ENCODE measurements around the gene ARID2. TPM values are rescaled to one million over a fixed set of nuclear protein-coding genes. Genes with fewer than 3 reads are reported as not detected.

ARID2 gene
- total and polyA plus RNA-seq, 8 donors, result 6.1 to 25.6 (median 13.8) TPM

GRCh38 chr12:45852508-45852907 lies 123.0 kb downstream of the ARID2 start:
- no peak for ATAC-seq
- Histone ChIP-seq H3K9me3 (no peaks in the 10 kb centered on the region), H3K27me3 (no peaks in the 10 kb centered on the region), H3K4me3 (no peak overlapping the region), H3K27ac (no peak overlapping the region), H3K4me1 (no peaks in the 10 kb centered on the region), H3K36me3 (peaks cover 0 to 22% (median 12%) of the 10 kb centered on the region in 3 donors)
- intact Hi-C loops (cut with DNase I), result no loop called here
- FAIRE-seq, result no peak
- TF ChIP-seq, protein P1, sequence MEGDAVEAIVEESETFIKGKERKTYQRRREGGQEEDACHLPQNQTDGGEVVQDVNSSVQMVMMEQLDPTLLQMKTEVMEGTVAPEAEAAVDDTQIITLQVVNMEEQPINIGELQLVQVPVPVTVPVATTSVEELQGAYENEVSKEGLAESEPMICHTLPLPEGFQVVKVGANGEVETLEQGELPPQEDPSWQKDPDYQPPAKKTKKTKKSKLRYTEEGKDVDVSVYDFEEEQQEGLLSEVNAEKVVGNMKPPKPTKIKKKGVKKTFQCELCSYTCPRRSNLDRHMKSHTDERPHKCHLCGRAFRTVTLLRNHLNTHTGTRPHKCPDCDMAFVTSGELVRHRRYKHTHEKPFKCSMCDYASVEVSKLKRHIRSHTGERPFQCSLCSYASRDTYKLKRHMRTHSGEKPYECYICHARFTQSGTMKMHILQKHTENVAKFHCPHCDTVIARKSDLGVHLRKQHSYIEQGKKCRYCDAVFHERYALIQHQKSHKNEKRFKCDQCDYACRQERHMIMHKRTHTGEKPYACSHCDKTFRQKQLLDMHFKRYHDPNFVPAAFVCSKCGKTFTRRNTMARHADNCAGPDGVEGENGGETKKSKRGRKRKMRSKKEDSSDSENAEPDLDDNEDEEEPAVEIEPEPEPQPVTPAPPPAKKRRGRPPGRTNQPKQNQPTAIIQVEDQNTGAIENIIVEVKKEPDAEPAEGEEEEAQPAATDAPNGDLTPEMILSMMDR (IDR thresholded peaks at IDR 0.05), result no peak
- 94 to 95% methylated on average over 7 of the region's 7 CpGs for WGBS, 2 donors
- no peak for DNase-seq

- Histone ChIP-seq H3K27ac (no peak overlapping the region), H3K4me3 (no peak overlapping the region), H3K4me1 (no peaks in the 10 kb centered on the region), H3K36me3 (peaks cover 0 to 22% (median 12%) of the 10 kb centered on the region in 3 donors), H3K27me3 (no peaks in the 10 kb centered on the region), H3K9me3 (no peaks in the 10 kb centered on the region)
- WGBS, 2 donors, result 97 to 100% methylated on average over 3 of the region's 3 CpGs
- TF ChIP-seq, protein P1 (IDR thresholded peaks at IDR 0.05), result no peak
- FAIRE-seq, result no peak
- DNase-seq, result no peak
- intact Hi-C loops (cut with DNase I), result no loop called here
- ATAC-seq, result no peak
Measured at GRCh38 chr12:45853550-45853949, 124.0 kb downstream of the ARID2 start.

DNA sequence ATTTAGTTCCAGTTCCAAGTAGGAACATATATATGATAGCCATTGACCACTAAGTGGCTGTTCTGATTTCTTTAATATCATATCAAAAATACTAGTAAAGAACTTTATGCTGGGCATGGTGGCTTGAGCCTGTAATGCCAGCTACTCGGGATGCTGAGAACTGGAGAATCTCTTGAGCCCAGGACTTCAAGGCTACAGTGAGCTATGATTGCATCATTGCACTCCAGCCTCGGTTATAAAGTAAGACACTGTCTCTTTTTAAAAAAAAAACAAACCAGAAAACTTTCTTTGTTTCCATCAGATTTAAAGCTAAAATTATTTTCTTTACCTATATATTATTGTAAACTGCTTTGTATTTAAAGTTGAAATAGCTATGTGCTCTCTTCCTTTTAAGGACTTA lies 133.8 kb downstream of the ARID2 start:
- Histone ChIP-seq H3K27me3 (no peaks in the 10 kb centered on the region), H3K36me3 (peaks cover 0 to 12% (median 6%) of the 10 kb centered on the region in 3 donors), H3K27ac (no peak overlapping the region), H3K9me3 (no peaks in the 10 kb centered on the region), H3K4me1 (no peaks in the 10 kb centered on the region), H3K4me3 (no peak overlapping the region)
- intact Hi-C loops (cut with DNase I), result no loop called here
- ATAC-seq, result no peak
- TF ChIP-seq, protein P1 (IDR thresholded peaks at IDR 0.05), result no peak
- FAIRE-seq, result no peak
- 80 to 82% methylated on average over 2 of the region's 2 CpGs for WGBS, 2 donors
- no peak for DNase-seq

DNA sequence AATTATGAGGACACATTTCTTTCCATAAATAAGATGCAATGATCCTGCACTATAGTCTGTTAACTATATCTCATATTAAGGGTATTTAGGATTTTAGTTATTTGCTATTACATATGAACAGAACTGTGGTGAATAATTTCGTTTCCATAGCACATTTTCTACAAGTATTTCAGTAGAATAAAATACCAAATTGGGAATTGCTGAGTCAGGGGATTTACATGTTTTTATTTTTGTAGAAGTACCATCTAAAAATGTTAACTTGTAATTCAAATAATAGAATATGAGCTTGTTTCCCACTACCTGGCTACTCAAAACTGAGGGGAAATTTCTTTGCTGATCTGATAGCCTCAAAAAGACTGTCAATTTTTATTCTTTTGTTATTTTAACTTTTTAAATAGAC lies 136.8 kb downstream of the ARID2 start:
- WGBS, 2 donors, result 80 to 84% methylated on average over 1 of the region's 1 CpG
- Histone ChIP-seq H3K36me3 (peaks cover 0 to 16% (median 6%) of the 10 kb centered on the region in 3 donors), H3K27ac (no peak overlapping the region), H3K4me1 (no peaks in the 10 kb centered on the region), H3K4me3 (no peak overlapping the region), H3K27me3 (no peaks in the 10 kb centered on the region), H3K9me3 (no peaks in the 10 kb centered on the region)
- ATAC-seq, result no peak
- DNase-seq, result no peak
- intact Hi-C loops (cut with DNase I), result no loop called here
- FAIRE-seq, result no peak
- TF ChIP-seq, protein P1 (IDR thresholded peaks at IDR 0.05), result no peak

DNA sequence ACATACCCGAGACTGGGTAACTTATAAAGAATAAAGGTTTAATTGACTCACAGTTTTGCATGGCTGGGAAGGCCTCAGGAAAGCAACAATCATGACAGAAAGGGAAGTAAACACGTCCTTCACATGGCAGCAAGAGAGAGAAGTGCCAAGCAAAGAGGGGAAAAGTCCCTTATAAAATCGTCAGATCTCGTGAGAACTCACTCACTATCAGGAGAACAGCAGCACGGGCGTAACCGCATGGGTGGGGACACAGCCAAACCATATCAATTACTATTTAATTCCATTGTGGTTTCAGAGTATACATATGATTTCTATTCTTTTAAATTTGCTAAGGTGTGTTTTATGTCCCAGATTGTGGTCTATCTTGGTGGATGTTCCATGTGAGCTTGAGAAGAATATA lies 142.9 kb downstream of the ARID2 start:
- H3K36me3 ChIP-seq, result peaks cover 0 to 17% (median 0%) of the 10 kb centered on the region in 3 donors
- intact Hi-C loops (cut with DNase I), result no loop called here
- 85 to 86% methylated on average over 7 of the region's 7 CpGs for WGBS, 2 donors
- DNase-seq (no peak), FAIRE-seq (no peak), ATAC-seq (no peak)
- no peaks in the 10 kb centered on the region for H3K27me3 ChIP-seq
- H3K4me3 ChIP-seq, result no peak overlapping the region
- H3K27ac ChIP-seq, result no peak overlapping the region
- no peaks in the 10 kb centered on the region for H3K4me1 ChIP-seq
- TF ChIP-seq, protein P1 (IDR thresholded peaks at IDR 0.05), result no peak
- H3K9me3 ChIP-seq, result no peaks in the 10 kb centered on the region

All from pancreas (tissue), 10 donors.